ENCODE measurements around the gene TAMM41.
"Not testable (repeated sequence)": the region's sequence is repeated elsewhere in the genome, so short reads cannot be mapped to it uniquely, and the experiment has no call there.

The TAMM41 gene

GRCh38 chr3:11814663-11815062 lies 32.0 kb downstream of the TAMM41 start:
- no peak for DNase-seq

GRCh38 chr3:11810276-11810675 lies 36.4 kb downstream of the TAMM41 start:
- no peak for DNase-seq

GRCh38 chr3:11808231-11808630 lies 38.5 kb downstream of the TAMM41 start:
- no peak for DNase-seq

GRCh38 chr3:11807686-11808085 lies 39.0 kb downstream of the TAMM41 start:
- no peak for DNase-seq

- DNase-seq = no peak
These were observed 41.0 kb downstream of the TAMM41 start for GRCh38 chr3:11805716-11806115.

- DNase-seq = peak; percentile 60
These were observed 42.5 kb downstream of the TAMM41 start for GRCh38 chr3:11803977-11804892.

GRCh38 chr3:11799791-11800190 lies 46.9 kb downstream of the TAMM41 start:
- no peak for DNase-seq

- DNase-seq = no peak
These were observed 51.8 kb downstream of the TAMM41 start for GRCh38 chr3:11794927-11795326.

GRCh38 chr3:11791339-11792200 lies 55.1 kb downstream of the TAMM41 start:
- DNase-seq = no peak

- DNase-seq = no peak
These were observed 57.3 kb downstream of the TAMM41 start for GRCh38 chr3:11789412-11789811.

GRCh38 chr3:11784971-11785377 lies 61.7 kb downstream of the TAMM41 start:
- DNase-seq = peak; percentile 28

- no peak for DNase-seq
These were observed 66.3 kb downstream of the TAMM41 start for GRCh38 chr3:11780341-11780740.

GRCh38 chr3:11779626-11780025 lies 67.1 kb downstream of the TAMM41 start:
- no peak for DNase-seq

- no peak for DNase-seq
These were observed 68.4 kb downstream of the TAMM41 start for GRCh38 chr3:11778248-11778647.

- DNase-seq = no peak
These were observed 70.3 kb downstream of the TAMM41 start for GRCh38 chr3:11776346-11776745.

- no peak for DNase-seq
These were observed 71.2 kb downstream of the TAMM41 start for GRCh38 chr3:11775493-11775892.

GRCh38 chr3:11774296-11774877 lies 72.3 kb downstream of the TAMM41 start:
- DNase-seq = no peak

- DNase-seq = not testable (repeated sequence)
These were observed 74.8 kb downstream of the TAMM41 start for GRCh38 chr3:11771931-11772330.

GRCh38 chr3:11770477-11771391 lies 76.0 kb downstream of the TAMM41 start:
- DNase-seq = peak; percentile 92

- DNase-seq = no peak
These were observed 76.8 kb downstream of the TAMM41 start for GRCh38 chr3:11769704-11770476.

- no peak for DNase-seq
These were observed 78.1 kb downstream of the TAMM41 start for GRCh38 chr3:11768604-11769003.

Data from CD4-positive, alpha-beta T cell treated with Interleukin-4 for 4 hours (primary cell).